ENCODE results near the gene RAD51B.

Gene RAD51B

GRCh38 chr14:68673464-68673863, 853.9 kb downstream of the RAD51B start:
- no peak for DNase-seq (ENCODE audit: low read depth in 2 of 2, low spot score in 1 of 2)

DNA sequence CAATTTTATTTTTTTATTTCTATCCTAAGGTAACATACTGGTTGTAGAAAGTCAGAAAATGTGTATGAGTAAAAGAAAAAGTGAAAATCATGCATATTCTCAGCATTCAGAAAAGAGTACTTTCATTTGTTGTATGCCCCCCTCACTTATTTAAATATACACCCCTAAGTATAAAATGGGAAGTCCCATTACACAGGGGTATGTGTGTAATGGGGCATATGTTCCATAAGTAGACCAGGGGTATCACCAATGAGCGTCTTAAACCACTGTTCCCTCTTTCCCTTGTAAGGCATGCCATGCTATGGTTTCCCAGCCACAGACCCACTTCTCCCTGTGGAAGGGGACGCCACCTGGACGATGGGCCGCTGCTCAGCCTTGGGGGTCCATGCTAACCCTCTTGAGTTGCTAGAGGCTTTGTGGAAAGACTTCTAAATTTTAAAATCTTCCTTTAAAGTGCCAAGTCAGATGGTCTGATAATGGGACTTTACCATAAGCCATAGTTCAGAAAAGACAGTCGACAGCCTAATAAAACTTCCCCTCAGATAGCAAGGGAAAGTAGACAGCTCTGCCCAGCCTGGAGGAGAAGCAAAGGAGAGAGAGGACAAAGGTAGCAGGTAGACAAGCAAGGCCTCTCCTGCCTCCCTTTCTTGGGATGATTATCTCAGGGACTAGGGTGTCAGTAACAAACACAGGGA, 855.1 kb downstream of the RAD51B start:
- no peak for DNase-seq (ENCODE audit: low read depth in 2 of 2, low spot score in 1 of 2)

GRCh38 chr14:68675233-68675577, 855.6 kb downstream of the RAD51B start:
- no peak for DNase-seq (ENCODE audit: low read depth in 2 of 2, low spot score in 1 of 2)

DNA sequence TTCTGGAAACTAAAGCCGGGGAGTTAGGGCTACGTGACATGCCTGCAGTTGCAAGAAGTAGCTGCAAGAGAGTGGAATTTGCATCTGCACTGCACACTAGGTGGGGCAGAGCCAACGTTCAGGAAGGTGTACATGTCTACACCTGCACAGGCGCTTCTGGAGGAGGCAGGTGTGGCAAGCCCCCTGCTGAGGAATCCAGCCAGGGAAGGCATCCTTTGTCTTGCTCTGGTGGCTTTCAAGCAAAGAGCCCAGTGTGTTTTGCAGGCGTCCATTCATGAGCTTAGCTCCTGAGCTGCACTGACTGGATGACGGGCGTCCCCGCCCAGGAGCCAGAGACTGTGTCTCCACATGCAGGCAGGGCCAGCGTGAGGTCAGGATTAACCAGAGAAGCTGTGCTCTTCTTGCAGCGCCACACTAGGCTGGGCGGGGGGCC, 856.9 kb downstream of the RAD51B start:
- no peak for DNase-seq (ENCODE audit: low read depth in 2 of 2, low spot score in 1 of 2)

GRCh38 chr14:68677476-68677875, 857.9 kb downstream of the RAD51B start:
- no peak for DNase-seq (ENCODE audit: low read depth in 2 of 2, low spot score in 1 of 2)

GRCh38 chr14:68677901-68678300, 858.3 kb downstream of the RAD51B start:
- no peak for DNase-seq (ENCODE audit: low read depth in 2 of 2, low spot score in 1 of 2)

DNA sequence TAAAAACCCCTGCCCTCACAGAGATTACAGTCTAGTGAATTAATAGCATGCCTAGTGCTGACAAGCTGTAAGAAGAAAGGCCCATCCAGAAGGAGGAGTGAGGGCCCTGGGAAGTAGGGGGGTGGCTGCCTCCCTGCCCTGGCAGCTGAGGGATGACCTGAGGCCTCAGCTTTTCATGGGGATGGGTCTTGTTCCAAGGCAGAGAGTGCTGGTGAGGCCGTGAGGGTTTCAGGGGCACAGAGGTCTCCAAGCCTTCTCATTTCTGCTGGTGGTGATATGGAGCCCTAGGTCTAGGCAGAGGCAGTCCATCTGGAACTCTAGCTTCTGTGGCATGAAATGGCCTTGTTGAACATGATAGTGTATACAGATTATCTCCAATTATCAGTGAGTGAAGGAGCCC, 858.9 kb downstream of the RAD51B start:
- no peak for DNase-seq (ENCODE audit: low read depth in 2 of 2, low spot score in 1 of 2)

DNA sequence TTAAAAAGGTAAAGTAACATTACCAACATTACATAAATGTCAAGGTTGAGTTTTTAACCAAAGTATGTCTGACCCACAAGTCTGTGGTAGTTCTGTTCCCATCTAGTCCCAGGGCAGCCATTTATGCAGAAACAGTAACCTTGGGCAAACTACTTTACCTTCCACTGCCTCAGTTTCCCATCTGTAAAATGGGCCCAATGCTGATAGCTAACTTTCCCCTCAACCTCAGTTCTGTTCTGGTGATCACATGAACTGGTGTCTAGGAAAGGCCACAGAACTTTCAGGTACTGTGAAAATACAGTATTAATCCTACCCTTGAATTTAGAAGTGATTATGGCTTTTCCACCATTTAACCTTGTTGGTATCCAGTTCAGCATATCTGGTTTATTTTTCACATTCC, 859.7 kb downstream of the RAD51B start:
- DNase-seq (ENCODE audit: low read depth in 2 of 2, low spot score in 1 of 2) = no peak

DNA sequence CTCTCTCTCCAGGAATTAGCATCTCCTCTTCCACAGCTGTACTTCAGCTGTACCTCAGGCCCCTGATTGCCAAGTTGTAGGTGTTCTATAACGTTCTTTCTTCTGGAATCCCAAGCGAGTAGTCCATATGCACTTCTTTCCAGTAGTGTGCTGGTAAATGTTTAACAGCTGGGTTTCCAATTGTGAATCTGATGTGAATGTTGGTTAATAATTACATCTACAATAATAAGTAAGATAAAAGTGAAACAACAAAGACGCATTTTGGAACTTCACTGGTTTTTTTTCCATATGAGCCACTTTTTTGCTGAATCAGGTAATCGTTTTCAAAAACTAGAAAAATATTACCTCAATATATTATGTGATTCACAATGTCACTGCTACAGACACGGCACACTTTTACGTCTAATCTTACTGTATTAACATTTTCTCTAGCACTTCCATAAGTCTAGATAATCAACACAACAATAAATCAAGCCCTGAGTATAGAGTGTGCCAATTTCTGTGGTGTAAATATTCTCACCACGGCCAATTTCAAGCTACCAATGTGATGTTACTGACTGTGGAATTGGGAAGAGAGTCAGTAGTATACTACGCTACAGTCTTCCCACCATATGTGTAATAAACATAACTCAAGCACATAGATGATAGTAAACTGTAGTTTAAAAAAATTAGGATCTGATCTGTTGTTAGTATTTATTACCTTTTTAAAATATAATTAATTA, 860.3 kb downstream of the RAD51B start:
- DNase-seq (ENCODE audit: low read depth in 2 of 2, low spot score in 1 of 2) = no peak

- DNase-seq (ENCODE audit: low read depth in 2 of 2, low spot score in 1 of 2) = no peak
Observed at GRCh38 chr14:68680541-68681051, 861.0 kb downstream of the RAD51B start.

GRCh38 chr14:68681256-68682011, 861.9 kb downstream of the RAD51B start:
- no peak for DNase-seq (ENCODE audit: low read depth in 2 of 2, low spot score in 1 of 2)

DNA sequence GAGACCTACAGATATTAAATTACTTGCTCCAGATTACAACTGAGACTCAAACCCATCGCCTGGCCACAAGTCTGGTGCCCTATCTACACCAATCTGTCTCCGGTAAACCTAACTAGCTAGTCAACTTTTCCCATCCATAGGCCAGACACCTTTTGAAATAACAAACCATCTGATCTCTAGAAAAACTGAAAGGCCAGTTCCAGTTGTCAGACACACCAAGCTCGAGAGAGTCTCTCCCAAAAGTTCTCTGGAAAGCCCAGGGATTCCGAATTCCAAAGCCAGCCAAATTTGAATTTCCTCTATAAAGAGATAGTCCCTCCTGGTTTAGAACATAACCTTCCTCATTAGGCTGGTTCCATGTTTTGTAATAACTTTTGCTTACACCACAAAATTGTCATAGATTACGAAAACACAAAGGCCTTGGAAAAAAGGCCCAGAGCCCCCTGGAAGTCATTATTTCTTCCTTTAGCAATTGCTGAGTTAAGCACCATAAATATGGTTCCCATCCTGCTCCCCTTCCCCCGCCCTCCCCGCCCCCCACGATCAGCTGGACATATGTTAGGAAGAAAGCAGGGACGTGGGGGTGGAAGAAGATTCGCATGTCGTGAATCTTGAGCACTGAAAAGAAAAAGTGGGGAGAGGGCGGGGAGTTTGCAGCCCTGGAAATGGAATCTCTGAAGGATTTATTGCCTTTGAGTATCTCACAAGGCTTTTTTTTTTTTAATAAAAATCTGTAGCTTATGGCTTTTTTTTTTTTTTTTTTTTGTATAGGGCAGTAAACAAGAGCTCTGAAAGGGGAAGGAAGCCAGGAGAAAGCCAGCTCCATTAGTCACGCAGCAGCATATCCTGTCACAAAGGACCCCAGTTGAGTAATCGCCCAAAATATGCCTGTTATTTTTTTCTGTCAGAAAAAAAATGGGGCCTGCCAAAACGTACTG, 862.9 kb downstream of the RAD51B start:
- DNase-seq (ENCODE audit: low read depth in 2 of 2, low spot score in 1 of 2) = no peak

DNA sequence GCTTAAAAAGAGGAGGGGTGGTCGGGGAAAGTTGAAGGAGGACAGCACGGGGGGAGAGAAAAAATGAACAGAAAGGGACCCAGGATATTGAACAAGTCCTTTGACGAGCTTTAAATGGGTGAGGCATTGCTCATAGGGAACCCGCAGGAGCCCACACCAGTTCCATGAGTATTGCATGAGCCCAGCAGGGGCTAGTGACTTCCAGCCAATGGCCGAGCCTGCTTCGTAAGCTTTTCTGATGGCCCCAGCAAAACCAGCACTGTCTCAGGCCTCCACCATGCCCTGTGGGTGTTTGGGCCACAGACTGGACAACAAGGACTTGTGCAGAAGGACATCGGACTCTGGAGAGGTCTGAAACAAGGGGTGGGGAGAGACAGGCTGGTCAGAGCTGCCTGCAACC, 863.7 kb downstream of the RAD51B start:
- DNase-seq (ENCODE audit: low read depth in 2 of 2, low spot score in 1 of 2) = no peak

GRCh38 chr14:68684466-68685418, 865.2 kb downstream of the RAD51B start:
- no peak for DNase-seq (ENCODE audit: low read depth in 2 of 2, low spot score in 1 of 2)

- peak; percentile 53 to 62 for DNase-seq (ENCODE audit: low read depth in 2 of 2, low spot score in 1 of 2)
Observed at GRCh38 chr14:68685419-68686204, 866.0 kb downstream of the RAD51B start.

- no peak for DNase-seq (ENCODE audit: low read depth in 2 of 2, low spot score in 1 of 2)
Observed at GRCh38 chr14:68686205-68686465, 866.6 kb downstream of the RAD51B start.

DNA sequence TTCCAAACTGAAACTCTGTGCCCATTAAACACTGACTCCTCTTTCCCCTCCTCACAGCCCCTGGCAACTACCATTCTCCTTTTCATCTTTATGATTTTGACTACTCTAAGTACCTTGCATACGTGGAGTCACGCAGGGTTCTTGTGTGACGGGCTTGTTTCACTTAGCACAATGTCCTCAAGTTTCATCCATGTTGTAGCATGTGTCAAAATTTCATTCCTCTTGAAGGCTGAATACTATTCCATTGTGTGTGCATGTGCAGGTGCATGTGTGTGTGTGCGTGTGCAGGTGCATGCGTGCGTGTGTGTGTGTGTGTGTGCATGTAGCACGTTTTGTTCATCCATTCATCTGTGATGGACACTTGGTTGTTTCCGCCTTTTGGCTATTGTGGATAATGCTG, 867.1 kb downstream of the RAD51B start:
- DNase-seq (ENCODE audit: low read depth in 2 of 2, low spot score in 1 of 2) = no peak

- DNase-seq (ENCODE audit: low read depth in 2 of 2, low spot score in 1 of 2) = no peak
Observed at GRCh38 chr14:68687746-68688145, 868.2 kb downstream of the RAD51B start.

GRCh38 chr14:68688872-68689371, 869.3 kb downstream of the RAD51B start:
- DNase-seq (ENCODE audit: low read depth in 2 of 2, low spot score in 1 of 2) = no peak
